Activated CD4-positive, alpha-beta T cell treated with anti-CD3 and anti-CD28 coated beads for 24 hours (primary cell): ENCODE data around the gene SAXO2.
A peak's percentile ranks its signal among the peaks of the same experiment; 100 is the strongest.
"Not testable (repeated sequence)": the region's sequence is repeated elsewhere in the genome, so short reads cannot be mapped to it uniquely, and the experiment has no call there.

ENCODE experiments used
- DNase-seq, 2 donors: peaks; one replicate each; pipeline ENCODE4 v3.0.0-alpha.2; 2020; ENCODE audit warnings: low read depth in 2 of 2

Gene SAXO2

GRCh38 chr15:82262422-82263026 lies at the start of gene SAXO2, which contains the start of gene EFL1:
SAXO2 (plus strand) TSS chr15:82262818; CDS start chr15:82262880, 62 bp downstream.
EFL1 (minus strand) TSS chr15:82262734; CDS start chr15:82261778, 956 bp downstream.
- peak; percentile 77 to 95 for DNase-seq

- DNase-seq: not testable (repeated sequence)
These were observed 46.5 kb upstream of the SAXO2 start for GRCh38 chr15:82216092-82216491.

- not testable (repeated sequence) for DNase-seq
These were observed 41.1 kb upstream of the SAXO2 start for GRCh38 chr15:82221535-82221934.

- no peak for DNase-seq
These were observed 33.9 kb upstream of the SAXO2 start for GRCh38 chr15:82228750-82229149.

- no peak for DNase-seq
These were observed 31.4 kb upstream of the SAXO2 start for GRCh38 chr15:82231233-82231632.

- DNase-seq: no peak
These were observed 30.8 kb upstream of the SAXO2 start for GRCh38 chr15:82231842-82232241.

GRCh38 chr15:82237944-82238534 lies 24.6 kb upstream of the SAXO2 start:
- not testable (repeated sequence) for DNase-seq

- no peak for DNase-seq
These were observed 22.8 kb upstream of the SAXO2 start for GRCh38 chr15:82239685-82240391.

- not testable (repeated sequence) for DNase-seq
These were observed 20.6 kb upstream of the SAXO2 start for GRCh38 chr15:82241836-82242499.

- DNase-seq: not testable (repeated sequence)
These were observed 19.0 kb upstream of the SAXO2 start for GRCh38 chr15:82243644-82244043.

- not testable (repeated sequence) for DNase-seq
These were observed 16.7 kb upstream of the SAXO2 start for GRCh38 chr15:82245956-82246355.

GRCh38 chr15:82248261-82248660 lies 14.4 kb upstream of the SAXO2 start:
- not testable (repeated sequence) for DNase-seq

GRCh38 chr15:82261566-82262421 lies 824 bp upstream of the SAXO2 start:
- peak in 1 of 2 donors; percentile 33 for DNase-seq

GRCh38 chr15:82263350-82263749 lies 732 bp downstream of the SAXO2 start:
- no peak for DNase-seq

- DNase-seq: not testable (repeated sequence)
These were observed 4.5 kb downstream of the SAXO2 start for GRCh38 chr15:82267137-82267536.

- DNase-seq: not testable (repeated sequence)
These were observed 5.8 kb downstream of the SAXO2 start for GRCh38 chr15:82268454-82268853.

GRCh38 chr15:82272154-82272553 lies 9.5 kb downstream of the SAXO2 start:
- no peak for DNase-seq

- DNase-seq: no peak
These were observed 12.8 kb downstream of the SAXO2 start for GRCh38 chr15:82275410-82275809.

- not testable (repeated sequence) for DNase-seq
These were observed 18.7 kb downstream of the SAXO2 start for GRCh38 chr15:82281276-82281675.

- DNase-seq: not testable (repeated sequence)
These were observed 19.8 kb downstream of the SAXO2 start for GRCh38 chr15:82282386-82282785.

- not testable (repeated sequence) for DNase-seq
These were observed 21.8 kb downstream of the SAXO2 start for GRCh38 chr15:82284381-82284780.
